Erythroblast (primary cell): ENCODE results near the gene CD8A.

ENCODE experiments used
- DNase-seq, 2 experiments: peaks; one replicate each; lab custom pipeline; 2025; lab: John Stamatoyannopoulos, UW
- GATA1 ChIP-seq: IDR thresholded peaks from 2 replicates; pipeline ENCODE4 v1.6.1; 2011; ENCODE audit warnings: low read depth, mild to moderate bottlenecking, control low read depth, low read length, moderate library complexity
- POLR2A ChIP-seq: IDR thresholded peaks from 2 replicates; pipeline ENCODE4 v1.6.1; 2011; ENCODE audit warnings: mild to moderate bottlenecking, low read length

CD8A gene

GRCh38 chr2:86822668-86823345, 32.1 kb upstream of the CD8A start:
- peak in 1 of 2 experiments; percentile 5 for DNase-seq
- TF ChIP-seq POLR2A (no peak), GATA1 (no peak)

GRCh38 chr2:86821842-86822241, 31.1 kb upstream of the CD8A start:
- no peak for DNase-seq
- TF ChIP-seq GATA1 (no peak), POLR2A (no peak)

GRCh38 chr2:86821306-86821705, 30.6 kb upstream of the CD8A start:
- TF ChIP-seq POLR2A (no peak), GATA1 (no peak)
- no peak for DNase-seq

- no peak for DNase-seq
- no peak for TF ChIP-seq GATA1
- no peak for TF ChIP-seq POLR2A
Observed at GRCh38 chr2:86818957-86819356, 28.2 kb upstream of the CD8A start.

GRCh38 chr2:86818114-86818801, 27.5 kb upstream of the CD8A start:
- no peak for DNase-seq
- TF ChIP-seq GATA1 (no peak), POLR2A (no peak)

- TF ChIP-seq GATA1 (no peak), POLR2A (no peak)
- DNase-seq = no peak
Observed at GRCh38 chr2:86815611-86816010, 24.9 kb upstream of the CD8A start.

- no peak for TF ChIP-seq POLR2A
- TF ChIP-seq GATA1 = no peak
- peak in 1 of 2 experiments; percentile 9 for DNase-seq
Observed at GRCh38 chr2:86809481-86810121, 18.9 kb upstream of the CD8A start.

- TF ChIP-seq GATA1 = no peak
- TF ChIP-seq POLR2A = no peak
Observed at GRCh38 chr2:86808315-86809161, 17.8 kb upstream of the CD8A start.

GRCh38 chr2:86807468-86808275, 17.0 kb upstream of the CD8A start:
- DNase-seq = peak; percentile 36 to 39
- TF ChIP-seq POLR2A (no peak), GATA1 (no peak)

More at GRCh38 chr2:86808315-86809161, 17.8 kb upstream of the CD8A start:
- peak; percentile 88 to 93 for DNase-seq

- TF ChIP-seq GATA1 (no peak), POLR2A (no peak)
- DNase-seq = no peak
Observed at GRCh38 chr2:86807133-86807467, 16.4 kb upstream of the CD8A start.

GRCh38 chr2:86806059-86806857, 15.5 kb upstream of the CD8A start:
- no peak for TF ChIP-seq POLR2A
- no peak for TF ChIP-seq GATA1
- DNase-seq = no peak
